Activated CD4-positive, alpha-beta T cell treated with anti-CD3 and anti-CD28 coated beads, Interleukin-2, amount 50 U/mL, for 16 hours (primary cell): ENCODE results near the gene TBXA2R.

Experiments
- DNase-seq: peaks from one replicate; pipeline ENCODE4 v3.0.0-alpha.2; 2020

Gene TBXA2R

GRCh38 chr19:3618811-3619630 lies 12.3 kb upstream of the TBXA2R start:
- DNase-seq: no peak

DNA sequence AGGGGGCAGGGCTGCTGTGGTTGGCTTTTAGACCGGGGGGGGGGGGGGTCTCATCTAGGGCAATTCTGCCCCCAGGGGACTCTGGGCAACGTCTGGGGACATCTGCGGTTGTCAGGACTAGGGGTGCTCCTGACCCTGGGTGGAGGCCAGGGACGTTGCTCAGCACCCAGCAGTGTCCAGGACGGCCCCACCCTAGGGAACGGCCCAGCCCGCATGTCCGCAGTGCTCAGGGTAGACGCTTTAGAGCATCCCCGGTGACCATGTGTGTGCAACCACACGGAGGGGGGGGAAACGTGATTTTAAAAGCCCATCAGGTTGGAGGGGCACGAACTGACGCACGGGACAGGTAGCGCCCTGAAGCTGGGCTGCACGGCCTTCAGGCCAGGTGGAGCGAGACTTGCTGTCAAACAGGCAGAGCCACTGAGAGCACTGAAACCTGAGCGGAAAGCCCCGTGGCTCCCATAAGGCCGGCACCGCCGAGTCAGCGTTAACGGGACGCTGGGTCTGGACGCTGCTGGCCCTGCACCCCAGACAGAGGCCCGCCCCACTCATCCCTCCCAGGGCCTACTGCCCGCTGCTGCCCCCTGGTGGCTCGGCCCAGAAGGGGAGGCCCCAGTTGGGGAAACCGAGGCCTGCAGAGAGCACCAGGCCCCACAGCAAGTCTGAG lies 11.6 kb upstream of the TBXA2R start:
- DNase-seq: peak; percentile 39

- DNase-seq: peak; percentile 12
These were observed 10.8 kb upstream of the TBXA2R start for GRCh38 chr19:3617463-3617862.

DNA sequence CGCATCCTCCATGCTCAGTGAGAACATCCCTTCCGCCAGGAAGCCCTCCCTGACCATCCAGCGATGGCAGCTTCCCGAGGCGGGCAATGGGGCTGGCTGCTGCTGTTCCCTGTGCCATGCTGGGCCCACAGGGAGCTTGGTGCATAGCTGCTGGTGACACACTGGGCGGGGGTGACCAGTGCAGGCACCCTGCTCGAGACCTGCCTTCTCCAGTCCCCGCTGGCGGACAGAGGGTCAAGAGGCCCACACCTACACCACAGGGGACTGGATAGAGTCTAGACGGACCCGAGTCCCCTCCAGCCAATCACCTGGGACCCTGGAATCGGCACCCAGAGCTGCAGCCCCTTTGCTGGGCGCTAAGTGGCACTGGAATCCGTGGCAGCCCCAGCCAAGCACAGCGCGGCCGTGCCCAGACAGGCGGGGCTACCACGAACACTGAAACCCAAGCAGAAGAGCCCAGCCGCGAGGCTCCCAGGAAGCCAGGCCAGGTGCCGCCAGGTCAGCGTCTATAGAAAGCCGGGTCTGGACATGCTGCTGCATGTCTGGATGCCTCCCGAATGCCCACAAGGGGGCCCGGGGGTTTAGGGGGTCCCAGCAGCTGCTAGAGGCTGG lies 9.0 kb upstream of the TBXA2R start:
- DNase-seq: no peak

- no peak for DNase-seq
These were observed 8.3 kb upstream of the TBXA2R start for GRCh38 chr19:3614858-3615505.

DNA sequence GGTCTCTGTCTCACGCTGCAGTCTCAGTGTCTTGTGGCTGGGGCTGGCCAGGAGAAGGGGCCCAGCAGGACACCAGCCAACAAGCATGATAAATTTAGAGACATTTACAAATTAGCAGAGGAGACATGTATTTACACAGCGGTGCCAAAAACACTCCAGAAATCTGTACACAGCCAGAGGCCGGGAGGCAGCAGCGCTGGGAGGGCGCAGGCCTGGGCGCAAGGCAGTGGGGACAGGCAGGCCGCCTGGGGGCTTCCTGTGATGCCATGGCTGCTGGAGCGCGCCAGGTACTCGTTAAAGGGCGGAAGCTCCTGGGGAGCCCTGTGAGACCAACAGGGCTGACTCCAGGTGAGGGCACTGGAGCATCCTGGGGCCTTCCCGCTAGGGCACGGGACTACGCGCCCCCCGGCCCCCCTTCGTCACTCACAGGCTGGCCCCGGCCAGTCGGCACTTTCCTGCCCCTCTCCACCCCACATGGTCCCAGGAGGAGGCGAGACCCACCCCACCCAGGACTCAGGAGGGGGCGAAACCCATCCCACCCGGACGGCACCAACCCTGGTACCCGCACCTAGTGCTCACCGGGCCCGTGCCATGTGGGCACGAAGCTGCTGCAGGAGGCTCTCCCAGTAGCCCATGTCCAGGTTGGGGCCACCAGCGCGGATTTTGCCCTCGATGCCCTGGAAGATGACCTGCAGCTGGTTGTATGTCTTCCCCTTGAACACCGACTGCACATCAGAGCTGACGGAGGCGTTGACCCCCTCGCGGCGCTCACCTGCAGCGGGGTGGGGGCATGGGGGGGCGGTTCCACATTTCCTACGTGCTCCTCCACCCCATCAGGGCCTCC lies 7.4 kb upstream of the TBXA2R start:
- DNase-seq: no peak

DNA sequence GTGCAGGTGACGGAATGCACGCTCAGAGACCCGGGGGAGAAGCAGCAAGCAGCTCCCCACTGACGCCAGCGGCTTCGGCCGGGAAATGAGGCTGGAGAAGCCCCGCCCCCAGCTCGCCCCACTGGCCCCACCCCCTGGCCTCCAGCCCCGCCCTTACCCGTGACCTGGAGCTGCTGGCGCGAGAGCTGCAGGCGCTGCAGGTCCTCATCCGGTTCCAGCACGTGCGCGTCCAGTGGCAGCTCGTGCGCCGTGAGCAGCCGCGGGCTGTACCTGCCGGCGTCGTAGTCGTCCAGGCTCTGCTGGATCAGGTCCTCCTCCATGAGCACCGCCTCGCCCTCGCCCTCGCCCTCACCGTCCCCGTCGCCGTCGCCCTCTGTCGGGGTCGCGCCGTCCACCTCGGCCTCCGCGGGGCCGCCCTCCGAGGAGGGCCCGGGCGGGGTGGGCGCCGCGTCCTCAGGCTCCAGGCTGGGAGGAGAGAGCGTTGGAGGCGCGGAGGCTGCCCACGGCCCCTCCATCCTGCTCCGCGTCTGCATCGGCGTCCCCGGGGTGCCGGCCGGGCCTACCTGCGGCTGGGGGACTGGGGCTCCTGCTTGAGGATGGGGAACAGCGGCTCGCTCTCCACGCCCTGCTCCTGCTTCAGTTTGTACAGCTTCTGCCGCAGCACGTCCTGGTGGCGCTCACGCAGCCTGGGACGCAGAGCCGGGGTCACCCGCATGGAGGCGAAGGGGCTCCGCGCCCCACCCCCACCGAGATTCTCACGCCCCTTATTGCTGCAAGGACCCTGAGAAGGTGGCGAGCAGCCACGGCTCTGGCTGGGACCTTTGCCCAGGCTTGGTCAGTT lies 6.4 kb upstream of the TBXA2R start:
- no peak for DNase-seq

DNA sequence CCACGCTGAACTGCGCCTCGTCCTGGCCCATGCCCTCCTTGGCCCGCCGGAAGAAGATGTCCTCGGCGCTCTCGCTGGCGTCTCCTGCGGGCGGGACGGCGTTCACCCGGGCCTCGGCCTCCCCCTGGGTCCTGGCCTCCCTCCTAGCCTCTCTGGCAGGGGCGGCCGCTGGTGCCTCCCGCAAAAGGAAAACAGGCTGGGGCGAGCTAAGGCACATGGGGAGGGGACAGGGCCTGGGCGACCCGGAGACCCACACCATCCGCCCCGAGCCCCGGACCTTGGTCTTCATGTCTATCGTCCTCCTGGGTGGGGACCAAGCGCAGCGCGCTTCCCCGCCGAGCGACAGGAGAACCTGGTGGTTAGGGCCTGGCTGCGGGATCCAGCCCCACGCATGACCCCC lies 5.7 kb upstream of the TBXA2R start:
- no peak for DNase-seq

DNA sequence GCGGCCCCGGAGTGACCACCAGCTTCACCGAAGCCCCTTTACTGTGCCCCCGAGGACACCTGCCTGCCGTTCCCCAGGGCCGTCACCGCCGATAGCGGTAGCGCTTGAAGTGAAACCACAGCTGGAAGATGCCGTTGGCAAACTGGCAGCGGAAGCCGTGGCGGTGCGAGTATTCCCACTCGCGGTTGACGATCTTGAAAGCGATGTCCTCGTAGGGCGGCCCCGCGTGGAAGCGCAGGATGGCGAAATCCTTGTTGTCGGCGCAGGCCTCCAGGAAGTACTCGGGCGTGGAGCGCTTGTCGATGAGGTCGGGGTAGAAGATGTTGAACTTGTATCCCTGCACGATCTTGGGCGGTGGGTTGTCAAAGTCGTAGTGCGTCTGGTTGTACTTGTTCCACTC lies 5.2 kb upstream of the TBXA2R start:
- no peak for DNase-seq

DNA sequence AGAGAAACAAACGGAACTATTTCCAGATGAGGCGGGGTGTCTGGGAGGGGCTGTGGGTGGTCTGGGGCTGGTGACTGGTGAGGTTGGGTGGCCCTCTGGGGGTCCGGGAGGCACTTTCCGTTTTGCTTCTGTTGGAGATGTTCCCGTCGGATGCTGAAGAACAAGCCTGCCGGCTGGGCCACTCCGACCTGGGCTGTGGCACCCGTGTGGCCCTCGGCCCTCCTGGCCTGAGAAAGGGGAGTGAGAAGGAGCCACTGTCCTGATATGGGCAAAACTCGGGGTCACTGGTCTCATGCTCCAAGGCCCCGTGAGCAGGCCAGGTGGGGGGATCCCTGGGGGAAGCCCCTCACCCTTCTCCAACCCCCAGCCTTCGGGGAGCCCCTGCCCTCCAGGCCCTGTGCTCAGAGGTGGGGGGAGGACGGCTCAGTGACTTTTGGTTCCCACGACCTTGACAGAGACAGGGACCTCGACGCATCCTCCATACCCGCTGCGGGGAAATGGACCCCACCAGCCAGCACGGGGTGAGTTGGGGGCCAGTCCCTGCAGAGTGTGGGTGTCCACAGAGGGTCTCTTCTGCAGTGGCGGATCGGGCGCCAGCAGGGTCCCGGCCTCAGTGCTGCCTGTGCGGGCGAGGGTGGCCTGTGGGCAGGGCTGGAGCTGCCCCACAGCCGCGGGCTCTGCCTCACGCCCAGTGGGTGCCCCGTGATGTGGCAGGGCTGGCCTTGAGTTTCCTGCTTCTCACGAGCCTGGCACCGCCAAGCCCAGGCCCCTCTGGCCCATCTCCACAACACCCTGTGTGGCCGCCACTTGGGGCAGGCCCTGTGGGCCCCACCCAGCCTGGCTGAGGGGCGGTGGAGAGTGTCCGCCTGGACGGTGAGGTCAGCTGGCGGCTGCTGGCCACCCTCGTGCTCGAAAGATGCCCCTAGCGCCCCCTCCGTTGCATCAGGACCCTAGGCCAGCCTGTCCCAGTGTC lies 4.4 kb upstream of the TBXA2R start:
- DNase-seq: no peak

DNA sequence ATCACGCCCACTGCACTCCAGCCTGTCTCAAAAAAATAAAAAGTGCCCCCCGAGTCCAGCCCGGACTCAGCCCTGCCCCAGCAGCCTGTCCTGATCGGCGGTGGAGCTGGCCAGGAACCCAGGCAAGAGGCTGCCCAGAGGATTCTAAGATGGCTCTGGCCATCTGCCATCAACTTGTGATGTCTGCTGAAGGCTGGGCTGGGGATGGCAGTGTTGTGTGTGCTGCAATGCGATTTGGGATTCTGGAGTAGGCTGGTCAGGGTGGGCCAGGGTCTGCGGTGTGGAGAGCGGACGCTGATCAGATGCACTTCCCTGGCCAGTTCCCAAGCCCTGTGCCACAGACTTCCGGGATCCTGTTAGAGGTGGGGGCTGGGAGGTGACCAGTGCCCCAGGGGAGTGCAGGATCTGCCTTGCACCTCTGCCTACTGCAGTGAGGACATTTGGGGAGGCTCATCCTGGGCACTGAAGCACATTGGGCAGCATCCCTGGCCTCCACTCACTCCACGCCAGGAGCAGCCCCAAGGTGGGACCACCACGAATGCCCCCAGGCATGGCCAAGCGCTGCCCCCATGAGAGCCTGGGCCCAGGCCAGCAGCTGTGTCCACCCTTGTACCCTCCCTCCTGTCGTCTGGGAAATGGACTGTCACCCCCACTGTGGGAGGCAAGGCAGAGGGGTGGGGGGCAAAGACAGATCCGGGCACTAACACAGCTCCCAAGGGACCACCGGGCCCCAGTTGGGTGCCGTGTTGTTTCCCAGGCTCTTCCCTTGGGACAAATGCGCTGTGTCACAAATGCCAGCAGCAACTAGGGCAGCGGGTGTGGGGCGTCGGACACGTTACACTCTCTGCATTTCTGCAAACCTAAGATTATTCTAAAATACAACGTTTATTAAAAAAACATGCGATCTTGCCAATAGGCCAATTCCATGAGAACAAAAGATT lies 3.4 kb upstream of the TBXA2R start:
- no peak for DNase-seq

DNA sequence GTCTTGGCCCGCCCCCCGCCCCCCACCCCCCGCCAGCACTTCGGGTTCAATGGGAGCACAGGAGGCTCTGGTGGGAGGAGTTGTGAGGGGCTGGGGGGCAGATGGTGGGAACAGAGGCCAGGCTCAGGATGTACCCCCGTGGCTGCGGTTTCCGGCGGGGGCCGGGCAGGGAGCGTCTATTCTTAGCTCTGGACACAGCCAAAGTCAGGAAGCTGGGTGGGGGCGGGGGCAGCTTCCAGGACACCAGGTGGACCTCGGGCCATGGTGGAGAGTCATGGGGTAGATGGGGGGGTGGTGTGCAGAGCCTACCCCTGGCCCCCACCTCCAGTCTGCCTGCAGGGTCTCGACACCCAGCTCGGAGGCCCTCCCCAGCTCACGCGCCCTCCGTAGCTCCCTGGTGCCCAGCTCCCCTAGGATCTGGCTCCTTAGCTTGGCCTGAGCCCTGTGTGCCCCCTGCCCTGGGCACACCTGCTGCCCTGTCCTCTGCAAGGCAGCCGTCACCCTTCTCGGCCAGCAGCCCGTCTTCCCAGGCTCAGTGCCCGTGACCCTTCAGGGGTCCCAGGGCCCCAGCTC lies 2.2 kb upstream of the TBXA2R start:
- DNase-seq: no peak

DNA sequence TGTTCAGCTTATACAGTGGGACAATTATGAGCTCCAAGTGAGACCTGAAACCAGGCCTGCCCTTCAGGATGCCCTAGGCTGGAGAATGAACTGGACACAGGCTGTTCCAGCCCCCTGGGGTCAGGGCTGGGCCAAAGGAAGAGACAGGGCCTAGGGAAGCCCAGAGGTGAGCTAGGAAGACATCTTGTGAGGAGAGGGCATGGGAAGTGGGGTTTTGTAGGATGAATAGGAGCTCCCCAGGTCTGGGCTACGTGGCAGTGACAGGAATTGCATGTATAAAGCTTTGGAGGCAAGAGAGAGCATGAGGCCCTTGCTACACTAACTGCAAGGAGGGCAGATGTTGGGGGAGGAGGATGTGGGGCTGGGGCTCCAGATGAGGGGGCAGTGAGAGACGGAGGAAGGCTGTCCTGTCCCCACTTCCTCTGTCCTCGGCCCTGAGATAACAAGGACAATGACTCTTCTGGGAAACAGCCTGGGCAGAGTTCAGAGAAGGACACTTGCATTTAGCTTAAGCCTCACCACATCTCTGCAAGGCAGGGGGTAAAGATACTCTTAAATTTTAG lies 1.5 kb upstream of the TBXA2R start:
- no peak for DNase-seq

GRCh38 chr19:3607303-3608078 lies 816 bp upstream of the TBXA2R start:
- DNase-seq: no peak

DNA sequence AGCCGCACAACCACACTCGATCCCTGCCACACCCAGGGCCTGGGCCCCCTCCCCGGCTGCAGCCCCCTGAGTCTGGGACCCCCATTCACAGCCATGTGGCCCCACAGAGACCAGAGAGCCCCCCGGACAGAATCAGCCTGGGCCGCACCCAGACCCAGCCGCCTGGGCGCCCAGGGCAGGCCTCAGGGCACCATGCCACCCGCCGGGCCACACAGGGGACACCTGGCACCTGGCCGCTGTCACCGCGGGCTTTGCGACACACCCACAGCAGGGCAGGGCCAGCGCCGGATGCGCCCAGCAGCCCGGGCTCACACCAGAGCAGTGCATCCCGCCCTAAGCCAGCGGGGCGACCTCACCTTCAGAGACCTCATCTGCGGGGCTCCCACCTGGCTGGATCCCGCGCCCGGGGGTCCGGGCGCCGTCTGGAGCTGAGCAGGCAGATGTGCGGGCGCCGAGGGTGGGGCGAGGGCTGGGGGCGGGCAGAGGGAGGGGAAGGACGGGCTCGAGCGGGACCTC lies 443 bp downstream of the TBXA2R start:
- no peak for DNase-seq

- no peak for DNase-seq
These were observed 905 bp downstream of the TBXA2R start for GRCh38 chr19:3605770-3606169.

DNA sequence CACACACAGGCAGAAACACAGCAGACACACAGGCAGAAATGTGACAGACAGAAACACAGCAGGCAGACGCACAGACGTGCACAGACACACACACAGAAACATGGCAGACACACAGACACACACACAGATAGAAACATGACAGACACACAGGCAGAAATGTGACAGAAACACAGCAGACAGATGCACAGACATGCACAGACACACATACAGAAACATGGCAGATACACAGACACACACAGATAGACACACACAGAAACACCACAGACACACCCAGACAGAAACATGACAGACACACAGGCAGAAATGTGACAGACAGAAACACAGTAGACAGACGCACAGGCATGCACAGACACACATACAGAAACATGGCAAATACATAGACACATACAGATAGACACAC lies 1.3 kb downstream of the TBXA2R start:
- no peak for DNase-seq

- no peak for DNase-seq
These were observed 1.7 kb downstream of the TBXA2R start for GRCh38 chr19:3604987-3605343.
